DOHH2 (cell line): ENCODE measurements around the gene RRP15.

Experiments
- H3F3A ChIP-seq: fragments of 200-600 bp; sonication (generic), shearing (Covaris generic); 2 replicates; pipeline ENCODE4 v1.6.0; 2016; ENCODE audit warnings: antibody characterized with exemption, mild to moderate bottlenecking; ENCODE audit not compliant: control insufficient read depth, insufficient read depth
- H3K27ac ChIP-seq: fragments of 200-600 bp; sonication (generic); 2 replicates; pipeline ENCODE4 v1.5.1; 2014; ENCODE audit warnings: low read depth, mild to moderate bottlenecking, low read length, moderate library complexity
- H3K27me3 ChIP-seq: fragments of 200-600 bp; sonication (generic); 2 replicates; pipeline ENCODE4 v1.6.1; 2014; ENCODE audit warnings: mild to moderate bottlenecking, low read length, mixed read lengths; ENCODE audit not compliant: control insufficient read depth
- H3K36me3 ChIP-seq: fragments of 200-600 bp; sonication (generic); 2 replicates; pipeline ENCODE4 v1.6.1; 2014; ENCODE audit warnings: mild to moderate bottlenecking, low read length, moderate library complexity, mixed read lengths; ENCODE audit not compliant: control insufficient read depth
- H3K4me1 ChIP-seq: fragments of 200-600 bp; sonication (generic); 2 replicates; pipeline ENCODE4 v1.6.1; 2014; ENCODE audit warnings: mild to moderate bottlenecking, low read length, mixed read lengths; ENCODE audit not compliant: control insufficient read depth
- H3K4me2 ChIP-seq: fragments of 200-600 bp; sonication (generic); 2 replicates; pipeline ENCODE4 v1.6.0; 2014; ENCODE audit warnings: mild to moderate bottlenecking, low read length, moderate library complexity
- H3K4me3 ChIP-seq: fragments of 200-600 bp; sonication (generic); 2 replicates; pipeline ENCODE4 v1.5.1; 2014; ENCODE audit warnings: mild to moderate bottlenecking, low read length, mixed read lengths
- H3K79me2 ChIP-seq: fragments of 200-600 bp; sonication (generic); 2 replicates; pipeline ENCODE4 v1.6.1; 2014; ENCODE audit warnings: mild to moderate bottlenecking, low read length, mixed read lengths; ENCODE audit not compliant: control insufficient read depth
- H3K9me2 ChIP-seq: fragments of 200-600 bp; sonication (generic); replicated peaks from 2 replicates; pipeline ENCODE4 v1.6.1; 2014; ENCODE audit warnings: mild to moderate bottlenecking, low read length, mixed read lengths; ENCODE audit not compliant: control insufficient read depth
- H3K9me3 ChIP-seq: fragments of 200-600 bp; sonication (generic); 2 replicates; pipeline ENCODE4 v1.6.1; 2014; ENCODE audit warnings: antibody characterized with exemption, low read length, mixed read lengths; ENCODE audit not compliant: control insufficient read depth, insufficient read depth
- H4K20me1 ChIP-seq: fragments of 200-600 bp; sonication (generic); 2 replicates; pipeline ENCODE4 v1.6.0; 2014; ENCODE audit warnings: low read depth, mild to moderate bottlenecking, antibody characterized with exemption, low read length, moderate library complexity; ENCODE audit not compliant: control insufficient read depth, insufficient read depth
- CTCF ChIP-seq: fragments of 200-600 bp; sonication (generic); IDR thresholded peaks from one replicate; pipeline ENCODE4 v1.5.1; 2014; ENCODE audit warnings: antibody characterized with exemption, mild to moderate bottlenecking, low read depth, low read length; ENCODE audit not compliant: poor library complexity, severe bottlenecking
- EZH2phosphoT487 ChIP-seq: fragments of 200-600 bp; sonication (generic); IDR thresholded peaks from 2 replicates; pipeline ENCODE4 v1.6.1; 2017; ENCODE audit warnings: borderline replicate concordance, mild to moderate bottlenecking, antibody characterized with exemption, low read length, moderate library complexity, mixed read lengths

RRP15 gene

GRCh38 chr1:218377143-218377660 is 92.1 kb downstream of the RRP15 start:
- Histone ChIP-seq H3K36me3 (no peaks in the 10 kb centered on the region), H3K4me1 (no peaks in the 10 kb centered on the region), H3K79me2 (no peaks in the 10 kb centered on the region), H3K27me3 (no peaks in the 10 kb centered on the region), H3K9me2 (no peaks in the 10 kb centered on the region), H4K20me1 (no peaks in the 10 kb centered on the region), H3K4me2 (no peak overlapping the region), H3F3A (no peaks in the 10 kb centered on the region), H3K9me3 (no peaks in the 10 kb centered on the region), H3K4me3 (no peak overlapping the region), H3K27ac (no peak overlapping the region)
- TF ChIP-seq CTCF: no peak
- TF ChIP-seq EZH2phosphoT487: no peak

- TF ChIP-seq CTCF: no peak
- no peak for TF ChIP-seq EZH2phosphoT487
- no peaks in the 10 kb centered on the region for H4K20me1 ChIP-seq
- no peaks in the 10 kb centered on the region for H3F3A ChIP-seq
- no peaks in the 10 kb centered on the region for H3K9me3 ChIP-seq
- H3K27ac ChIP-seq: no peak overlapping the region
- H3K4me3 ChIP-seq: no peak overlapping the region
- no peaks in the 10 kb centered on the region for H3K9me2 ChIP-seq
- H3K27me3 ChIP-seq: peaks cover 4% of the 10 kb centered on the region; the same call in 1 of the 2 replicates
- no peak overlapping the region for H3K4me2 ChIP-seq
- H3K79me2 ChIP-seq: no peaks in the 10 kb centered on the region
- H3K36me3 ChIP-seq: no peaks in the 10 kb centered on the region
- no peaks in the 10 kb centered on the region for H3K4me1 ChIP-seq
These were observed 95.3 kb downstream of the RRP15 start for GRCh38 chr1:218380125-218380977.

GRCh38 chr1:218382261-218382660 is 97.2 kb downstream of the RRP15 start:
- no peaks in the 10 kb centered on the region for H3K9me3 ChIP-seq
- H3K9me2 ChIP-seq: no peaks in the 10 kb centered on the region
- H3K4me1 ChIP-seq: no peaks in the 10 kb centered on the region
- H3F3A ChIP-seq: no peaks in the 10 kb centered on the region
- TF ChIP-seq CTCF (no peak), EZH2phosphoT487 (no peak)
- H3K79me2 ChIP-seq: no peaks in the 10 kb centered on the region
- no peaks in the 10 kb centered on the region for H3K36me3 ChIP-seq
- H3K4me3 ChIP-seq: no peak overlapping the region
- peaks cover 4% of the 10 kb centered on the region; the same call in 1 of the 2 replicates for H3K27me3 ChIP-seq
- H3K27ac ChIP-seq: no peak overlapping the region
- H4K20me1 ChIP-seq: no peaks in the 10 kb centered on the region
- H3K4me2 ChIP-seq: no peak overlapping the region
